ENCODE measurements around the gene ST6GALNAC3.

ST6GALNAC3 gene

DNA sequence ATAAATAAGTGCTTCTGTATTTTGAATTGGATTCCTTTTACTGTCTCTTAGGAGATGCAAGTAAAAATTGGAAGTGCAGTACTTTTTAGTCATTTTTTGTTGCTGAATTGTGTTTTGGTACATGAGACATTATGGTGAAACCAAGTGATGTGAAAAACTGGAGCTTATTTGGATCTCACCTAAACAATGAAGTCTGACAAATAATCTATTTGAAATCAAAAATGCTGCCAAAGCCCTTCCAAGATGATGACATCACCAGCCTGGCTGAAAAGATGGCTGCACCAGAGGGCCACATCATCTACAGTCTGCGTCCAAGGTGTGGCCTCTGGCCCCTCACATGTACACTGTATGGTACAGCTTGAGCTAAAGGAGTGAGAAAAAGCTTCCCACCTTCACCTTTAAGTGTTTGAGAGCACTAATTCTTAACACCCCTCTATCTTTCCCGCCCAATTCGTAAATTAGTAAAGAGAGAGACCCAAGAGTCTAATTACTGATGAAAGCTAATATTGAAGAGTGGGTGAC is 600.2 kb downstream of the ST6GALNAC3 start:
- no peak overlapping the region for H3K4me3 ChIP-seq (ENCODE audit: control insufficient read depth, low read depth, low read length)
- DNase-seq (ENCODE audit: low read depth) = no peak
- TF ChIP-seq, protein P1, sequence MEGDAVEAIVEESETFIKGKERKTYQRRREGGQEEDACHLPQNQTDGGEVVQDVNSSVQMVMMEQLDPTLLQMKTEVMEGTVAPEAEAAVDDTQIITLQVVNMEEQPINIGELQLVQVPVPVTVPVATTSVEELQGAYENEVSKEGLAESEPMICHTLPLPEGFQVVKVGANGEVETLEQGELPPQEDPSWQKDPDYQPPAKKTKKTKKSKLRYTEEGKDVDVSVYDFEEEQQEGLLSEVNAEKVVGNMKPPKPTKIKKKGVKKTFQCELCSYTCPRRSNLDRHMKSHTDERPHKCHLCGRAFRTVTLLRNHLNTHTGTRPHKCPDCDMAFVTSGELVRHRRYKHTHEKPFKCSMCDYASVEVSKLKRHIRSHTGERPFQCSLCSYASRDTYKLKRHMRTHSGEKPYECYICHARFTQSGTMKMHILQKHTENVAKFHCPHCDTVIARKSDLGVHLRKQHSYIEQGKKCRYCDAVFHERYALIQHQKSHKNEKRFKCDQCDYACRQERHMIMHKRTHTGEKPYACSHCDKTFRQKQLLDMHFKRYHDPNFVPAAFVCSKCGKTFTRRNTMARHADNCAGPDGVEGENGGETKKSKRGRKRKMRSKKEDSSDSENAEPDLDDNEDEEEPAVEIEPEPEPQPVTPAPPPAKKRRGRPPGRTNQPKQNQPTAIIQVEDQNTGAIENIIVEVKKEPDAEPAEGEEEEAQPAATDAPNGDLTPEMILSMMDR (IDR thresholded peaks at IDR 0.05; ENCODE audit: control insufficient read depth, insufficient read depth, low read depth, low read length, missing control alignments) = no peak

DNA sequence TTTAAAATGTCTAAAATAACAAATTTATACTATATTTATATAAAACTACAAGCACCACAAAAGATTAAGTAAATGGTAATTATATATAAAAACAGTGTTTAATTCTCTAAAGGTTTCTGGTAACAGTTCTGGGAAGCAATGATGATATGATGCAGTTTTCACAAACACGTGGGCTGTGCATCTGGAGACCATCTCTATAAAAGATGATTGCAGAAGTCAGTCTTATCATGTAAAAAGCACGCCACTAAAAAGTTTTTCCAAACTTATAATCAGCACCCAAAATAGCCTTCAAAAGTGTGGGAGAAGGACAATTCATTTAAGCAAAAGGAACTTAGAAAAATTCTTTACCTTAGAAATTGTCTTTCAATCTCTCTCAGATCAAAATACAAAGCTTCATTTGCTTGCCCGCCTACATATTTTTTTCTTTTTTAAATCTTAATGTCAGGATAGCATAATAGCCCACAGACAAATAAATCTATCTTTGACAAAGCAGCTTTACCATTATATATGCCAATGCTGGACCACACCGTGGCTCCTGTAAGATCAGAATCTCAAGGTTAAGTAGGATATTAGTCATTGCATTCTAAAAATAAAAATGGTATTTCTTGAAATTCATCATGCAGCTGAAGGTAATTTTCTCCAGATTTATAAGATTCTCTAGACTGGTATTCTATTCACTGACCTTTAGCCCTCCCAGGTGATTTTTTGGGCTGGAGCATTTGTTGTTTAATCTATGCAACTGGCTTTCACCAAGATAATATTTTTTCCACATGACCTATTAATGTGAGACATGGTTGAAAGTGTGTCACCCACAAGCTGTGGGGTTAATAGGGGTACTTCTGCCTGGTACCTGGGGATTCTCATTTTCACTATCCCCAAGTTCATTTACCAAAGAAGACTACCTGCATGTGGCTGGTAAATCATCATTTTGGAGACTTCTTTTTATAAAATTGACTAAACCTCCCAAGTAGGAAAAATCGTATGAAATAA is 603.2 kb downstream of the ST6GALNAC3 start:
- DNase-seq (ENCODE audit: low read depth) = no peak
- H3K4me3 ChIP-seq (ENCODE audit: control insufficient read depth, low read depth, low read length) = no peak overlapping the region
- TF ChIP-seq, protein P1 (IDR thresholded peaks at IDR 0.05; ENCODE audit: control insufficient read depth, insufficient read depth, low read depth, low read length, missing control alignments) = no peak

DNA sequence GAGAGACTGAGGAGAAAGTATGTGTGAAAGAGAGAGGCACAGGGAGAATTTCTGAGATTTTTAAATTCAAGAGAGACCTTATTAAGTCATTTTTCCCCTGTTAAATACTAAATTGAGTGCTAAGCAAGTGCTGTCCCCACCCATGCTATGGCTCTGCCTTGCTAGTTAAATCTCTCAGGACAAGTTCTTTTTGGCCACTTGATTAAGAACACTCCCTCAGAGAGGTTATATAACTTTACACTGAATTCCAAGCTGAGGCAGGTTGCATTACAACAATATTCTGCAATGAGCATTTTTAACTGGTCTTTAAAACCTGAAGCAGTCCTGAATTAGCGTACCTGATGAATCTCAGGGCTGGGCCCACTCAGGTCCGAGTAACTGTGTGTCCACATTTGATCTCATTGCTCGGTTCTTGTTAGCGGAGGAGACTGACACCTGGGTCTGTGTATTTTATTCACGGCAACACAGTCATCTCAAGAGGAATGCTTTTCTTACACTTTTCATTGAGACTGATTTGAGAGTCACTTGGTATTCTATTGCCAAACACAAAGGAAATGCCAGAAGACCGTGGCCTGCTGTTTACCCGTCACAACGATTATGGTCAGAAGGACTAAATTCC is 605.1 kb downstream of the ST6GALNAC3 start:
- TF ChIP-seq, protein P1 (IDR thresholded peaks at IDR 0.05; ENCODE audit: control insufficient read depth, insufficient read depth, low read depth, low read length, missing control alignments) = no peak
- no peak overlapping the region for H3K4me3 ChIP-seq (ENCODE audit: control insufficient read depth, low read depth, low read length)

DNA sequence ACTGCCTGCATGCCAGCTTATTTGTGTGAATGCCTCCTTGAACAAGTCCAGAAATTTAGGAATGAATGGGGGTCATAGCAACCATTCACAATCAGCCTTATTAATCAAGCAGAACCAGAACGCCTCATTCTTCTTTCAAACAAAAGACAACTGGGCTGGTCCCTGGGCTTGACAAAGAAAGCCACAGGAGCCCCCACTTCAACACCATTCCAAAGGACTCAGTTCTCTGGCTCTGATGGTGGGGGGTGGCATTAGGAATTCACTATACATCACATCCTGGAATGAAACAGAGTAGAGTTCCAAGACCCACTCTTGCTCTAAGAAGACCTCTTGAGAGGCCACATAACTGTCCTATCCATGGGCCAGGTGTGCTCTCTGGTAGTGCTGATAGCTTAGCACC is 606.1 kb downstream of the ST6GALNAC3 start:
- TF ChIP-seq, protein P1 (IDR thresholded peaks at IDR 0.05; ENCODE audit: control insufficient read depth, insufficient read depth, low read depth, low read length, missing control alignments) = no peak

More for the DNA sequence above, 605.1 kb downstream of the ST6GALNAC3 start:
- DNase-seq (ENCODE audit: low read depth) = no peak

DNA sequence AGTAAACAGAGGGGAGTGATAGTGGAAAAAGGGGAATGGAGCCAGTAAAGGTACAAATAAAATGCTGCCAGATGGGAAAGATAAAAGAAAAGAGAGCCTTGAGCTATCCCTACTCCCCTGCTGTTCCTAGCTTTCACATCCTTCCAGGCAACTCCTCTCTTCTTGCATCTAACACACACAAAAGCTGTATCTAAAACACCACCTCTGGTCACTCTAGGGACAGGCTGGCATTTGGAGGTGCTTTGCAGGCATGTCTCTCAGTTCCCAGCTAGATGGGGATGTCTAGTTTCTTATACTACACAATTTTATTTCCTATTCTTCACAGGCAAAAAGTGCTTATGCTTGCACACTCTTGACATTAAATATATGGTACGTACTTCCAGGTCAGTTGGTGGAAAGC is 607.6 kb downstream of the ST6GALNAC3 start:
- no peak for DNase-seq (ENCODE audit: low read depth)
- H3K4me3 ChIP-seq (ENCODE audit: control insufficient read depth, low read depth, low read length) = no peak overlapping the region
- TF ChIP-seq, protein P1 (IDR thresholded peaks at IDR 0.05; ENCODE audit: control insufficient read depth, insufficient read depth, low read depth, low read length, missing control alignments) = no peak

More for the DNA sequence above, 606.1 kb downstream of the ST6GALNAC3 start:
- no peak overlapping the region for H3K4me3 ChIP-seq (ENCODE audit: control insufficient read depth, low read depth, low read length)
- DNase-seq (ENCODE audit: low read depth) = no peak
